HepG2 (cell line): ENCODE results near the gene SULT6B1. TPM values are rescaled to one million over a fixed set of nuclear protein-coding genes. Genes with fewer than 3 reads are reported as not detected.
A peak's percentile ranks its signal among the peaks of the same experiment; 100 is the strongest.

Experiments
- EEA1 ChIP-seq: sonication (generic); formaldehyde crosslinking; IDR thresholded peaks from 2 replicates; pipeline ENCODE4 v1.5.1; 2020; ENCODE audit warnings: mild to moderate bottlenecking, missing genetic modification reagents, borderline replicate concordance
- ERF ChIP-seq: IDR thresholded peaks from 2 replicates; pipeline ENCODE4 v1.6.1; 2018; ENCODE audit warnings: missing biosample characterization, missing genetic modification reagents
- GABPB1 ChIP-seq: IDR thresholded peaks from 2 replicates; pipeline ENCODE4 v1.6.1; 2016; ENCODE audit warnings: mild to moderate bottlenecking, missing genetic modification reagents, moderate library complexity, missing compliant biosample characterization
- HOXA5 ChIP-seq: sonication (generic); formaldehyde crosslinking; IDR thresholded peaks from 2 replicates; pipeline ENCODE4 v1.4.0; 2020; ENCODE audit warnings: missing genetic modification reagents
- LCORL ChIP-seq, 2 experiments: fragments of 450-650 bp in 1 of 2; sonication (generic) in 1 of 2; formaldehyde crosslinking in 1 of 2; IDR thresholded peaks; 2 replicates each; pipeline versions ENCODE4 v1.5.0 to v1.6.1; 2017 to 2020; ENCODE audit warnings: antibody characterized with exemption in 1 of 2, missing genetic modification reagents in 1 of 2
- MEIS1 ChIP-seq: sonication (generic); formaldehyde crosslinking; IDR thresholded peaks from 2 replicates; pipeline ENCODE4 v1.9.0; 2021; ENCODE audit warnings: mild to moderate bottlenecking, missing genetic modification reagents, moderate library complexity, borderline replicate concordance
- PHF20 ChIP-seq: sonication (generic); formaldehyde crosslinking; IDR thresholded peaks from 2 replicates; pipeline ENCODE4 v1.5.0; 2020; ENCODE audit warnings: mild to moderate bottlenecking, missing genetic modification reagents
- SALL2 ChIP-seq: sonication (generic); formaldehyde crosslinking; IDR thresholded peaks from 2 replicates; pipeline ENCODE4 v1.8.1; 2023; ENCODE audit warnings: mild to moderate bottlenecking, missing genetic modification reagents, inconsistent platforms
- SPEN ChIP-seq: sonication (generic); formaldehyde crosslinking; IDR thresholded peaks from 2 replicates; pipeline ENCODE4 v1.5.1; 2020; ENCODE audit warnings: low read depth, mild to moderate bottlenecking, missing genetic modification reagents
- TRIM24 ChIP-seq: sonication (generic); formaldehyde crosslinking; IDR thresholded peaks from 2 replicates; pipeline ENCODE4 v1.8.0; 2022; ENCODE audit warnings: mild to moderate bottlenecking, missing genetic modification reagents
- ZFY ChIP-seq: sonication (generic); formaldehyde crosslinking; IDR thresholded peaks from 2 replicates; pipeline ENCODE4 v1.4.0; 2020; ENCODE audit warnings: missing genetic modification reagents
- ZNF317 ChIP-seq: sonication (generic); formaldehyde crosslinking; IDR thresholded peaks from 2 replicates; pipeline ENCODE4 v1.5.0; 2020; ENCODE audit warnings: mild to moderate bottlenecking, missing genetic modification reagents
- ZNF326 ChIP-seq: sonication (generic); formaldehyde crosslinking; IDR thresholded peaks from 2 replicates; pipeline ENCODE4 v1.4.0; 2020; ENCODE audit warnings: missing genetic modification reagents, borderline replicate concordance
- ZNF761 ChIP-seq: sonication (generic); formaldehyde crosslinking; conservative IDR thresholded peaks from 2 replicates; pipeline ENCODE4 v1.4.0; 2020; ENCODE audit warnings: mild to moderate bottlenecking, missing genetic modification reagents
- polyA plus RNA-seq, 8 experiments: library from polyadenylated mRNA; depleted of rRNA in 3 of 8; stranded (reverse) in 7 of 8; unstranded in 1 of 8; fragments of >200 nt; fragmentation: Illumina TruSeq in 4 of 8; extraction: Trizol in 4 of 8; gene quantifications; 2 replicates each; pipeline versions ENCODE4 v1.2.1 to v1.2.3, GENCODE V29; 2011 to 2016; ENCODE audit warnings: low read depth in 4 of 8, missing spikeins in 1 of 8, mixed read lengths in 1 of 8; ENCODE audit not compliant: insufficient read depth in 1 of 8
- total RNA-seq, 5 experiments: library from RNA; depleted of rRNA; stranded (reverse); fragments of >200 nt; fragmentation: Illumina TruSeq; extraction: Trizol; gene quantifications; 2 replicates each; pipeline ENCODE4 v1.2.3, GENCODE V29; 2016; ENCODE audit warnings: low read depth in 1 of 5
- TF ChIP-seq, protein P1 (sequence below): sonication (generic); formaldehyde crosslinking; IDR thresholded peaks from 2 replicates; pipeline ENCODE4 v1.4.0; 2020; ENCODE audit warnings: missing genetic modification reagents, low read depth, mild to moderate bottlenecking, borderline replicate concordance
- TF ChIP-seq, protein P2 (sequence below): IDR thresholded peaks from 2 replicates; pipeline ENCODE4 v1.6.1; 2018; ENCODE audit warnings: missing genetic modification reagents, mild to moderate bottlenecking, missing compliant biosample characterization
- TF ChIP-seq, protein P3 (sequence below): sonication (generic); formaldehyde crosslinking; IDR thresholded peaks from 2 replicates; pipeline ENCODE4 v1.5.0; 2020; ENCODE audit warnings: missing genetic modification reagents
- TF ChIP-seq, protein P4 (sequence below): sonication (generic); formaldehyde crosslinking; IDR thresholded peaks from 2 replicates; pipeline ENCODE4 v1.4.0; 2020; ENCODE audit warnings: missing genetic modification reagents
- TF ChIP-seq, protein P5 (sequence below): sonication (generic); formaldehyde crosslinking; IDR thresholded peaks from 2 replicates; pipeline ENCODE4 v1.8.1; 2023; ENCODE audit warnings: mild to moderate bottlenecking, missing genetic modification reagents, borderline replicate concordance

SULT6B1 gene
- total and polyA plus RNA-seq, 2 of the 13 experiments (the other 11 are each of a cell fraction or from before 2014, with no cell fraction given) = not detected

DNA sequence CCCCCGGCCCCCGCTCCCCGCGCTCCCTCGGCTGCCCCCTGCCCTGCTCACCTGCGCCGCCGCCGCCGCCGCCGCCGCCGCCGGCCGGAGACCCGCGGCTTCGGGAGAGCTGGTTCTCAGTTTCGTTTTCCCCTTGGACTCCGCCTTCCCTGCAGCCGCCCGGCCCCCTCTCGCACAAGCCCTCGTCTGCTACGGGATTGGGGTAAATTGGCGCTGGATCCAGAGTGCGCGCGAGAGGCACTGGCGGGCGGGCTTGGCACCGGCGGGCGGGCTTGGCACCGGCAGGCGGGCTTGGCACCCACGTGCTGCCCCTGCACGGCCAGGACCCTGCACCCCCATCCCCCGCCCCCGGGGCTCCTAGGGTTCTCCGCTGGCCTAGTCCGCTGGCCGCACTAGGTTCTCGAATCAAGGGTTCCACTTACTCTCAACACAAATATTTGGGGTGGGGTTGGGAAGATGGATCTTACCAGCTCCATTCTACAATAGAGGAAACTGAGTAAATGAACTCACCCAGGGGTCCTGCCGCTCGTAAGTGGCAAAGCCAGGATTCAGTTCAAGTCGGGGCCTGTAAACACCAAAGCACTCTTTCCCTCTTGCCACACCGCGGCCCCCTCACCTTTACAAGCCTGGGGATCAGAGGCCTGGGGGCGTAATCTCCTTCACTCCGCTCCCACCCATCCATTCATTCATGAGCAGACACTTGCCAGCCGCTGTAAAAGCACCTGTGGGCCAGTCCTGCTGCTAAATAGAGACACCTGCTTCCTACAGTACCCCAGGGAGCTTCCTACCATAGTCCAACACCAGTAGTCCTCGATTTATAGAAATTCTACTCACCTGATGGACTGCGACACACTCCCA, 31.4 kb downstream of the SULT6B1 start, which contains the start of gene EIF2AK2 (continued):
- TF ChIP-seq, protein P1, sequence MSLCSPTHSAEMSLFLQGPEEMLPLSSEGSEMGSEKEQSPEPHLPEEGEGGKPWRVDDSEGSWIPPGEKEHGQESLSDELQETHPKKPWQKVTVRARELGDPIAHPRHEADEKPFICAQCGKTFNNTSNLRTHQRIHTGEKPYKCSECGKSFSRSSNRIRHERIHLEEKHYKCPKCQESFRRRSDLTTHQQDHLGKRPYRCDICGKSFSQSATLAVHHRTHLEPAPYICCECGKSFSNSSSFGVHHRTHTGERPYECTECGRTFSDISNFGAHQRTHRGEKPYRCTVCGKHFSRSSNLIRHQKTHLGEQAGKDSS (CRISPR knock-in tag) = no peak; the same call in 1 of the 2 replicates
- TF ChIP-seq, protein P2, sequence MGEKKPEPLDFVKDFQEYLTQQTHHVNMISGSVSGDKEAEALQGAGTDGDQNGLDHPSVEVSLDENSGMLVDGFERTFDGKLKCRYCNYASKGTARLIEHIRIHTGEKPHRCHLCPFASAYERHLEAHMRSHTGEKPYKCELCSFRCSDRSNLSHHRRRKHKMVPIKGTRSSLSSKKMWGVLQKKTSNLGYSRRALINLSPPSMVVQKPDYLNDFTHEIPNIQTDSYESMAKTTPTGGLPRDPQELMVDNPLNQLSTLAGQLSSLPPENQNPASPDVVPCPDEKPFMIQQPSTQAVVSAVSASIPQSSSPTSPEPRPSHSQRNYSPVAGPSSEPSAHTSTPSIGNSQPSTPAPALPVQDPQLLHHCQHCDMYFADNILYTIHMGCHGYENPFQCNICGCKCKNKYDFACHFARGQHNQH (CRISPR knock-in tag) = no peak
- TF ChIP-seq ERF (peak; percentile 55), ZNF761 (CRISPR knock-in tag) (peak; percentile 65; the same call in 1 of the 2 replicates), MEIS1 (CRISPR knock-in tag) (no peak), GABPB1 (CRISPR knock-in tag) (peak; percentile 70; the same call in 1 of the 2 replicates), SALL2 (CRISPR knock-in tag) (no peak), ZFY (peak; percentile 81), EEA1 (no peak; the same call in 1 of the 2 replicates), ZNF317 (CRISPR knock-in tag) (0 out of 2 replicates have a peak, but pooled peaks have one; percentile 18), SPEN (CRISPR knock-in tag) (peak; percentile 71; the same call in 1 of the 2 replicates), PHF20 (CRISPR knock-in tag) (peak; percentile 27), ZNF326 (CRISPR knock-in tag) (no peak), TRIM24 (CRISPR knock-in tag) (no peak), LCORL (IDR thresholded peaks at IDR 0.05) (no peak), LCORL (CRISPR knock-in tag; IDR thresholded peaks at IDR 0.05) (peak; percentile 65; the same call in 1 of the 2 replicates), HOXA5 (CRISPR knock-in tag) (no peak)
- TF ChIP-seq, protein P3, sequence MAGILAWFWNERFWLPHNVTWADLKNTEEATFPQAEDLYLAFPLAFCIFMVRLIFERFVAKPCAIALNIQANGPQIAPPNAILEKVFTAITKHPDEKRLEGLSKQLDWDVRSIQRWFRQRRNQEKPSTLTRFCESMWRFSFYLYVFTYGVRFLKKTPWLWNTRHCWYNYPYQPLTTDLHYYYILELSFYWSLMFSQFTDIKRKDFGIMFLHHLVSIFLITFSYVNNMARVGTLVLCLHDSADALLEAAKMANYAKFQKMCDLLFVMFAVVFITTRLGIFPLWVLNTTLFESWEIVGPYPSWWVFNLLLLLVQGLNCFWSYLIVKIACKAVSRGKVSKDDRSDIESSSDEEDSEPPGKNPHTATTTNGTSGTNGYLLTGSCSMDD (CRISPR knock-in tag) = no peak
- TF ChIP-seq, protein P4, sequence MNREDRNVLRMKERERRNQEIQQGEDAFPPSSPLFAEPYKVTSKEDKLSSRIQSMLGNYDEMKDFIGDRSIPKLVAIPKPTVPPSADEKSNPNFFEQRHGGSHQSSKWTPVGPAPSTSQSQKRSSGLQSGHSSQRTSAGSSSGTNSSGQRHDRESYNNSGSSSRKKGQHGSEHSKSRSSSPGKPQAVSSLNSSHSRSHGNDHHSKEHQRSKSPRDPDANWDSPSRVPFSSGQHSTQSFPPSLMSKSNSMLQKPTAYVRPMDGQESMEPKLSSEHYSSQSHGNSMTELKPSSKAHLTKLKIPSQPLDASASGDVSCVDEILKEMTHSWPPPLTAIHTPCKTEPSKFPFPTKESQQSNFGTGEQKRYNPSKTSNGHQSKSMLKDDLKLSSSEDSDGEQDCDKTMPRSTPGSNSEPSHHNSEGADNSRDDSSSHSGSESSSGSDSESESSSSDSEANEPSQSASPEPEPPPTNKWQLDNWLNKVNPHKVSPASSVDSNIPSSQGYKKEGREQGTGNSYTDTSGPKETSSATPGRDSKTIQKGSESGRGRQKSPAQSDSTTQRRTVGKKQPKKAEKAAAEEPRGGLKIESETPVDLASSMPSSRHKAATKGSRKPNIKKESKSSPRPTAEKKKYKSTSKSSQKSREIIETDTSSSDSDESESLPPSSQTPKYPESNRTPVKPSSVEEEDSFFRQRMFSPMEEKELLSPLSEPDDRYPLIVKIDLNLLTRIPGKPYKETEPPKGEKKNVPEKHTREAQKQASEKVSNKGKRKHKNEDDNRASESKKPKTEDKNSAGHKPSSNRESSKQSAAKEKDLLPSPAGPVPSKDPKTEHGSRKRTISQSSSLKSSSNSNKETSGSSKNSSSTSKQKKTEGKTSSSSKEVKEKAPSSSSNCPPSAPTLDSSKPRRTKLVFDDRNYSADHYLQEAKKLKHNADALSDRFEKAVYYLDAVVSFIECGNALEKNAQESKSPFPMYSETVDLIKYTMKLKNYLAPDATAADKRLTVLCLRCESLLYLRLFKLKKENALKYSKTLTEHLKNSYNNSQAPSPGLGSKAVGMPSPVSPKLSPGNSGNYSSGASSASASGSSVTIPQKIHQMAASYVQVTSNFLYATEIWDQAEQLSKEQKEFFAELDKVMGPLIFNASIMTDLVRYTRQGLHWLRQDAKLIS = no peak
- TF ChIP-seq, protein P5, sequence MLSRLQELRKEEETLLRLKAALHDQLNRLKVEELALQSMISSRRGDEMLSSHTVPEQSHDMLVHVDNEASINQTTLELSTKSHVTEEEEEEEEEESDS = no peak; the same call in 1 of the 2 replicates
